Neural crest cell (in vitro differentiated cells): ENCODE results near the gene SZRD1. TPM values are rescaled to one million over a fixed set of nuclear protein-coding genes. Genes with fewer than 3 reads are reported as not detected.
A peak's percentile ranks its signal among the peaks of the same experiment; 100 is the strongest.

Experiments used
- DNase-seq: peaks from one replicate; pipeline ENCODE4 v3.0.0; 2021; ENCODE audit warnings: low read depth, mixed read lengths, low spot score
- H3K27ac Mint-ChIP-seq: one replicate; pipeline ENCODE4 v1.8.0; 2021; ENCODE audit warnings: mild to moderate bottlenecking, mixed read lengths; ENCODE audit not compliant: unreplicated experiment
- H3K27me3 Mint-ChIP-seq: 2 replicates; pipeline ENCODE4 v1.8.0; 2021; ENCODE audit warnings: low read depth, mild to moderate bottlenecking, mixed read lengths
- H3K36me3 Mint-ChIP-seq: 2 replicates; pipeline ENCODE4 v1.8.0; 2021; ENCODE audit warnings: low read depth, mild to moderate bottlenecking, mixed read lengths
- H3K4me1 Mint-ChIP-seq: 2 replicates; pipeline ENCODE4 v1.8.0; 2021; ENCODE audit warnings: mixed read lengths
- H3K4me3 Mint-ChIP-seq: one replicate; pipeline ENCODE4 v1.8.0; 2021; ENCODE audit warnings: mild to moderate bottlenecking, mixed read lengths
- H3K9me3 Mint-ChIP-seq: 2 replicates; pipeline ENCODE4 v1.8.0; 2021; ENCODE audit warnings: mixed read lengths
- total RNA-seq: library from RNA; stranded (reverse); gene quantifications from 2 replicates; pipeline ENCODE4 v1.2.1, GENCODE V29; 2021
- TF ChIP-seq, protein P1 (sequence below): fragments of 200-600 bp; sonication (generic); conservative IDR thresholded peaks from 2 replicates; pipeline ENCODE4 v1.5.0; 2021; ENCODE audit warnings: antibody characterized with exemption, mild to moderate bottlenecking

SZRD1 gene
- total RNA-seq, 1 donor from 2014 or later: 153 TPM

- no peaks in the 10 kb centered on the region for H3K27me3 Mint-ChIP-seq
- no peaks in the 10 kb centered on the region for H3K36me3 Mint-ChIP-seq
- no peak for DNase-seq
- TF ChIP-seq, protein P1, sequence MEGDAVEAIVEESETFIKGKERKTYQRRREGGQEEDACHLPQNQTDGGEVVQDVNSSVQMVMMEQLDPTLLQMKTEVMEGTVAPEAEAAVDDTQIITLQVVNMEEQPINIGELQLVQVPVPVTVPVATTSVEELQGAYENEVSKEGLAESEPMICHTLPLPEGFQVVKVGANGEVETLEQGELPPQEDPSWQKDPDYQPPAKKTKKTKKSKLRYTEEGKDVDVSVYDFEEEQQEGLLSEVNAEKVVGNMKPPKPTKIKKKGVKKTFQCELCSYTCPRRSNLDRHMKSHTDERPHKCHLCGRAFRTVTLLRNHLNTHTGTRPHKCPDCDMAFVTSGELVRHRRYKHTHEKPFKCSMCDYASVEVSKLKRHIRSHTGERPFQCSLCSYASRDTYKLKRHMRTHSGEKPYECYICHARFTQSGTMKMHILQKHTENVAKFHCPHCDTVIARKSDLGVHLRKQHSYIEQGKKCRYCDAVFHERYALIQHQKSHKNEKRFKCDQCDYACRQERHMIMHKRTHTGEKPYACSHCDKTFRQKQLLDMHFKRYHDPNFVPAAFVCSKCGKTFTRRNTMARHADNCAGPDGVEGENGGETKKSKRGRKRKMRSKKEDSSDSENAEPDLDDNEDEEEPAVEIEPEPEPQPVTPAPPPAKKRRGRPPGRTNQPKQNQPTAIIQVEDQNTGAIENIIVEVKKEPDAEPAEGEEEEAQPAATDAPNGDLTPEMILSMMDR: no peak
- H3K4me3 Mint-ChIP-seq: no peak overlapping the region
- peaks cover 3% of the 10 kb centered on the region for H3K9me3 Mint-ChIP-seq
- H3K4me1 Mint-ChIP-seq: peaks cover 4% of the 10 kb centered on the region
- peak overlapping the region; percentile 24 for H3K27ac Mint-ChIP-seq
Measured at GRCh38 chr1:16406868-16407267, 39.8 kb downstream of the SZRD1 start.

- H3K27me3 Mint-ChIP-seq: no peaks in the 10 kb centered on the region
- TF ChIP-seq, protein P1: no peak
- H3K9me3 Mint-ChIP-seq: peaks cover 3% of the 10 kb centered on the region
- no peaks in the 10 kb centered on the region for H3K36me3 Mint-ChIP-seq
- H3K4me3 Mint-ChIP-seq: no peak overlapping the region
- DNase-seq: no peak
- H3K4me1 Mint-ChIP-seq: peaks cover 10% of the 10 kb centered on the region
- no peak overlapping the region for H3K27ac Mint-ChIP-seq
Measured at GRCh38 chr1:16409536-16410152, 42.6 kb downstream of the SZRD1 start.

DNA sequence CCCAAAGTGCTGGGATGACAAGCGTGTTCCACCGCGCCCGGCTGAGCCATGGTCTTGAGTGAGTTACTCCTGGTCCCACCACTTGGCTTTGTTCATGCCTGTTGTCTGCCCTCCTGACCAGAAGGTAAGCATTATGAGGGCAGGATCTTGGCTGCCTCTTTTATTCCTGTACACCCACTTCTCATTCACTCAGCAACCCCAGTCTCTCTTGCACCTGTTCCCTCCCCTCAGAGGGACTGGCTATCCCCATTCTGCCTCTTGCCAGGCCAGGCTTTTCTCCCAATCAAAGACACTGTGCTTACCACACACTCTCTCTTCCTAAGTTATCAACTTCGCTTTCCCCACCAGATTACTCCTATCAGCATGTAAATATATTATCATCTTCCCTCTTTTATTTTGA lies 43.8 kb downstream of the SZRD1 start:
- H3K36me3 Mint-ChIP-seq: no peaks in the 10 kb centered on the region
- H3K4me3 Mint-ChIP-seq: no peak overlapping the region
- TF ChIP-seq, protein P1: no peak
- DNase-seq: no peak
- no peak overlapping the region for H3K27ac Mint-ChIP-seq
- H3K9me3 Mint-ChIP-seq: peaks cover 3% of the 10 kb centered on the region
- H3K27me3 Mint-ChIP-seq: no peaks in the 10 kb centered on the region
- H3K4me1 Mint-ChIP-seq: peaks cover 10% of the 10 kb centered on the region

- peaks cover 3% of the 10 kb centered on the region for H3K9me3 Mint-ChIP-seq
- TF ChIP-seq, protein P1: no peak
- no peaks in the 10 kb centered on the region for H3K27me3 Mint-ChIP-seq
- H3K27ac Mint-ChIP-seq: no peak overlapping the region
- no peak for DNase-seq
- no peaks in the 10 kb centered on the region for H3K36me3 Mint-ChIP-seq
- H3K4me3 Mint-ChIP-seq: no peak overlapping the region
- peaks cover 6% of the 10 kb centered on the region for H3K4me1 Mint-ChIP-seq
Measured at GRCh38 chr1:16413191-16413590, 46.1 kb downstream of the SZRD1 start.

- DNase-seq: no peak
- Mint-ChIP-seq H3K27ac (no peak overlapping the region), H3K27me3 (peaks cover 14% of the 10 kb centered on the region), H3K4me3 (no peak overlapping the region), H3K36me3 (no peaks in the 10 kb centered on the region), H3K4me1 (peaks cover 6% of the 10 kb centered on the region), H3K9me3 (no peaks in the 10 kb centered on the region)
- TF ChIP-seq, protein P1: no peak
Measured at GRCh38 chr1:16418823-16419425, 51.9 kb downstream of the SZRD1 start.
